ENCODE results near the gene EP300. TPM values are rescaled to one million over a fixed set of nuclear protein-coding genes. Genes with fewer than 3 reads are reported as not detected.

Gene EP300
- total RNA-seq, 2 donors from 2014 or later, result 130 to 156 TPM

DNA sequence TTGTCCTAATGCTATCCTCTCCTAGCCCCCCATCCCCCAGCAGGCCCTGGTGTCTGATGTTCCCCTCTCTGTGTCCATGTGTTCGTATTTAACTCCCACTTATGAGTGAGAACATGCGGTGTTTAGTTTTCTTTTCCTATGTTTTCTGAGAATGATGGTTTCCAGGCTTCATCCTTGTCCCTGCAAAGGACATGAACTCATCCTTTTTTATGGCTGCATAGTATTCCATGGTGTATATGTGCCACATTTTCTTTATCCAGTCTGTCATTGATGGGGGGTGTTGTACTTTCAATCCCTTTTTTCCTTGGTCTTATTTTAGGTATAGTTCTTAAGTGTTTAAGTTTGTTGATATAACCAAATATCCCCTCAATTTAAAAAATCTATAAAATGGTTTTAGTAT is 23.9 kb downstream of the EP300 start:
- H3K4me3 ChIP-seq, result no peak overlapping the region
- TF ChIP-seq, protein P1, sequence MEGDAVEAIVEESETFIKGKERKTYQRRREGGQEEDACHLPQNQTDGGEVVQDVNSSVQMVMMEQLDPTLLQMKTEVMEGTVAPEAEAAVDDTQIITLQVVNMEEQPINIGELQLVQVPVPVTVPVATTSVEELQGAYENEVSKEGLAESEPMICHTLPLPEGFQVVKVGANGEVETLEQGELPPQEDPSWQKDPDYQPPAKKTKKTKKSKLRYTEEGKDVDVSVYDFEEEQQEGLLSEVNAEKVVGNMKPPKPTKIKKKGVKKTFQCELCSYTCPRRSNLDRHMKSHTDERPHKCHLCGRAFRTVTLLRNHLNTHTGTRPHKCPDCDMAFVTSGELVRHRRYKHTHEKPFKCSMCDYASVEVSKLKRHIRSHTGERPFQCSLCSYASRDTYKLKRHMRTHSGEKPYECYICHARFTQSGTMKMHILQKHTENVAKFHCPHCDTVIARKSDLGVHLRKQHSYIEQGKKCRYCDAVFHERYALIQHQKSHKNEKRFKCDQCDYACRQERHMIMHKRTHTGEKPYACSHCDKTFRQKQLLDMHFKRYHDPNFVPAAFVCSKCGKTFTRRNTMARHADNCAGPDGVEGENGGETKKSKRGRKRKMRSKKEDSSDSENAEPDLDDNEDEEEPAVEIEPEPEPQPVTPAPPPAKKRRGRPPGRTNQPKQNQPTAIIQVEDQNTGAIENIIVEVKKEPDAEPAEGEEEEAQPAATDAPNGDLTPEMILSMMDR (IDR thresholded peaks at IDR 0.05), result no peak
- TF ChIP-seq POLR2AphosphoS5 (IDR thresholded peaks at IDR 0.05), result no peak
- TF ChIP-seq POLR2A (IDR thresholded peaks at IDR 0.05), result no peak
- peaks cover 0 to 4% of the 10 kb centered on the region in 2 donors for H3K36me3 ChIP-seq
- H3K27me3 ChIP-seq (replicated peaks; ENCODE audit: insufficient read depth), result no peaks in the 10 kb centered on the region
- H3K9me3 ChIP-seq, result no peaks in the 10 kb centered on the region
- no peak overlapping the region for H3K27ac ChIP-seq
- H3K4me1 ChIP-seq (replicated peaks), result no peaks in the 10 kb centered on the region
- intact Hi-C loops (cut with DNase I), result no loop called here
- no peak for DNase-seq (ENCODE audit: low spot score)
- WGBS, result 98% methylated on average over 2 of the region's 2 CpGs

DNA sequence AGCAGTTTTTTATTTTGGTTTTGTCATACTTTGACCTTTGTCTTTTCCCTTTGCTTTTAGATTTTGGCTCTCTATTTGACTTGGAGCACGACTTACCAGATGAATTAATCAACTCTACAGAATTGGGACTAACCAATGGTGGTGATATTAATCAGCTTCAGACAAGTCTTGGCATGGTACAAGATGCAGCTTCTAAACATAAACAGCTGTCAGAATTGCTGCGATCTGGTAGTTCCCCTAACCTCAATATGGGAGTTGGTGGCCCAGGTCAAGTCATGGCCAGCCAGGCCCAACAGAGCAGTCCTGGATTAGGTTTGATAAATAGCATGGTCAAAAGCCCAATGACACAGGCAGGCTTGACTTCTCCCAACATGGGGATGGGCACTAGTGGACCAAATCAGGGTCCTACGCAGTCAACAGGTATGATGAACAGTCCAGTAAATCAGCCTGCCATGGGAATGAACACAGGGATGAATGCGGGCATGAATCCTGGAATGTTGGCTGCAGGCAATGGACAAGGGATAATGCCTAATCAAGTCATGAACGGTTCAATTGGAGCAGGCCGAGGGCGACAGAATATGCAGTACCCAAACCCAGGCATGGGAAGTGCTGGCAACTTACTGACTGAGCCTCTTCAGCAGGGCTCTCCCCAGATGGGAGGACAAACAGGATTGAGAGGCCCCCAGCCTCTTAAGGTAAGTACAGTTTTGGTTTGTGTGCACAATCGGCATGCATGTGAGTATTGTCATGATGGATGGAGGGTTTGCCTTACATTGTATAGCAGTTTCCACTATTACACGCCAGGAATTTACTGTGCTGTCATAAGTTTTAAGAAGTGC is 25.0 kb downstream of the EP300 start:
- TF ChIP-seq POLR2A (IDR thresholded peaks at IDR 0.05) (no peak), POLR2AphosphoS5 (IDR thresholded peaks at IDR 0.05) (no peak)
- TF ChIP-seq, protein P1 (IDR thresholded peaks at IDR 0.05), result no peak
- intact Hi-C loops (cut with DNase I), result no loop called here
- Histone ChIP-seq H3K4me3 (no peak overlapping the region), H3K27ac (no peak overlapping the region), H3K9me3 (no peaks in the 10 kb centered on the region), H3K27me3 (replicated peaks; ENCODE audit: insufficient read depth) (no peaks in the 10 kb centered on the region), H3K36me3 (peaks cover 0 to 4% of the 10 kb centered on the region in 2 donors), H3K4me1 (replicated peaks) (no peaks in the 10 kb centered on the region)
- no peak for DNase-seq (ENCODE audit: low spot score)
- WGBS, result 83% methylated on average over 9 of the region's 9 CpGs

DNA sequence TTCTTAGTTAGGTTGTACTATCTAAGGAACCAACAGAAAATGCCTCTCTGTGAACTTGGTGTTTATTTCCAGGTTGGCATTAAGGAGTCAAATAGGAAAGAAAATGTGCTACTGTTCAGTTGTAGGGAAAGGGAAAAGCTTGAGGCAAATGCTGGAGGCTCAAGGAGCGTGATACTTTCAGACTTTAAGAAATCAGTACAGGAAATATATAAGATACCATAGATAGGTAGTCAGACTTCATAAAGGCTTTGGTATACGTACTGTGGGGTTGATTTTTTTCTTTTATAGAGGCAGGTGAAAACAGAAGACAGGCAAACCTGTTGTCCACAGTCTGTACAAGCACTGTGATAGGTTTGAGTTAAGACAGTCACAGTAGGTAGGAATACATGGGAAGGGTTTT is 30.8 kb downstream of the EP300 start:
- no peak for DNase-seq (ENCODE audit: low spot score)
- 75% methylated on average over 2 of the region's 2 CpGs for WGBS
- H3K9me3 ChIP-seq, result no peaks in the 10 kb centered on the region
- no peaks in the 10 kb centered on the region for H3K4me1 ChIP-seq (replicated peaks)
- no peaks in the 10 kb centered on the region for H3K27me3 ChIP-seq (replicated peaks; ENCODE audit: insufficient read depth)
- TF ChIP-seq POLR2A (IDR thresholded peaks at IDR 0.05) (no peak), POLR2AphosphoS5 (IDR thresholded peaks at IDR 0.05) (no peak)
- TF ChIP-seq, protein P1 (IDR thresholded peaks at IDR 0.05), result no peak
- H3K36me3 ChIP-seq, result peaks cover 12 to 15% of the 10 kb centered on the region in 2 donors
- intact Hi-C loops (cut with DNase I), result no loop called here
- no peak overlapping the region for H3K4me3 ChIP-seq
- no peak overlapping the region for H3K27ac ChIP-seq

DNA sequence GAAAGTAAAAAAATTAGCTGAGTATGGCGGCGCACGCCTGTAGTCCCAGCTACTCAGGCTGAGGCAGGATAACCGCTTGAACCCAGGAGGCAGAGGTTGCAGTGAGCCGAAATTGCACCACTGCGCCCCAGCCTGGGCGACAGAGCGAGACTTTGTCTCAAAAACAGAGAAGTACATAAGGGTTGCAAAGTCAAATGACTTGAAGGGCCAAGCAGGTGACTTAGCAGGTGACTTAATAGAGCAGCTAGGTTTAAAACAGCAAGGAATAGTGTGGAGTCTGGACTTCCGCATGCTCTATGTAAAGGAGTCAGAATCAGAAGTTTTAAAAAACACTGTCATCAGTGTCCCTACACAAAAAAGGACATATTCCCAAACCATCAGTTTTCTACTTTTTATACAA is 31.7 kb downstream of the EP300 start:
- 94% methylated on average over 9 of the region's 9 CpGs for WGBS
- TF ChIP-seq POLR2AphosphoS5 (IDR thresholded peaks at IDR 0.05) (no peak), POLR2A (IDR thresholded peaks at IDR 0.05) (no peak)
- TF ChIP-seq, protein P1 (IDR thresholded peaks at IDR 0.05), result no peak
- Histone ChIP-seq H3K4me1 (replicated peaks) (no peaks in the 10 kb centered on the region), H3K9me3 (no peaks in the 10 kb centered on the region), H3K27ac (no peak overlapping the region), H3K36me3 (peaks cover 13 to 15% of the 10 kb centered on the region in 2 donors), H3K4me3 (no peak overlapping the region), H3K27me3 (replicated peaks; ENCODE audit: insufficient read depth) (no peaks in the 10 kb centered on the region)
- DNase-seq (ENCODE audit: low spot score), result no peak
- intact Hi-C loops (cut with DNase I), result no loop called here

DNA sequence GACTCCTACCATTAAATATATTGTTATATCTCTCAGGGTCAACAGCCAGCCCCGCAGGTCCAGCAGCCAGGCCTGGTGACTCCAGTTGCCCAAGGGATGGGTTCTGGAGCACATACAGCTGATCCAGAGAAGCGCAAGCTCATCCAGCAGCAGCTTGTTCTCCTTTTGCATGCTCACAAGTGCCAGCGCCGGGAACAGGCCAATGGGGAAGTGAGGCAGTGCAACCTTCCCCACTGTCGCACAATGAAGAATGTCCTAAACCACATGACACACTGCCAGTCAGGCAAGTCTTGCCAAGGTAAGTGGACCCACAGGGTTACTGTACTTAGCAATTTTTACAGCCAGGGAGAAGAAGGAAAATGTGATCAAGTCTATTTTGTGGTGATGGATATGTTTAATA is 35.1 kb downstream of the EP300 start:
- Histone ChIP-seq H3K27ac (no peak overlapping the region), H3K36me3 (peaks cover 14 to 24% of the 10 kb centered on the region in 2 donors), H3K4me1 (replicated peaks) (no peaks in the 10 kb centered on the region), H3K4me3 (no peak overlapping the region), H3K27me3 (replicated peaks; ENCODE audit: insufficient read depth) (no peaks in the 10 kb centered on the region), H3K9me3 (no peaks in the 10 kb centered on the region)
- TF ChIP-seq POLR2A (IDR thresholded peaks at IDR 0.05), result no peak
- 90% methylated on average over 5 of the region's 5 CpGs for WGBS
- intact Hi-C loops (cut with DNase I), result no loop called here
- no peak for DNase-seq (ENCODE audit: low spot score)

Data from prostate gland (tissue), 2 donors.